IgD-negative memory B cell (primary cell): ENCODE measurements around the gene TDRD9. TPM values are rescaled to one million over a fixed set of nuclear protein-coding genes. Genes with fewer than 3 reads are reported as not detected.
"Not testable (repeated sequence)": the region's sequence is repeated elsewhere in the genome, so short reads cannot be mapped to it uniquely, and the experiment has no call there.

Source experiments
- H3K27ac Mint-ChIP-seq, 3 donors: one replicate each; pipeline ENCODE4 v1.8.0; 2020 to 2022; ENCODE audit warnings: mild to moderate bottlenecking in 3 of 3, mixed read lengths in 3 of 3, moderate library complexity in 1 of 3
- H3K27me3 Mint-ChIP-seq: one replicate; pipeline ENCODE4 v1.8.0; 2021; ENCODE audit warnings: mixed read lengths
- H3K36me3 Mint-ChIP-seq: one replicate; pipeline ENCODE4 v1.8.0; 2020; ENCODE audit warnings: mild to moderate bottlenecking, mixed read lengths
- H3K4me1 Mint-ChIP-seq, 3 donors: one replicate each; pipeline ENCODE4 v1.8.0; 2020 to 2022; ENCODE audit warnings: mixed read lengths in 3 of 3, mild to moderate bottlenecking in 1 of 3
- H3K4me3 Mint-ChIP-seq, 4 donors: one replicate each; pipeline ENCODE4 v1.8.0; 2020 to 2022; ENCODE audit warnings: mild to moderate bottlenecking in 4 of 4, mixed read lengths in 4 of 4, moderate library complexity in 3 of 4
- H3K9me3 Mint-ChIP-seq, 3 donors: one replicate each; pipeline ENCODE4 v1.8.0; 2020 to 2021; ENCODE audit warnings: mixed read lengths in 3 of 3, mild to moderate bottlenecking in 1 of 3
- polyA plus RNA-seq: library from polyadenylated mRNA; unstranded; fragments of 300-500 nt; fragmentation: Illumina TruSeq; gene quantifications from one replicate; pipeline ENCODE4 v1.2.3, GENCODE V29; 2021

The TDRD9 gene
- polyA plus RNA-seq, 1 donor from 2014 or later, result 2.0 TPM

GRCh38 chr14:103969961-103970360, 41.7 kb downstream of the TDRD9 start:
- Mint-ChIP-seq H3K36me3 (no peaks in the 10 kb centered on the region), H3K27me3 (peaks cover 2% of the 10 kb centered on the region), H3K4me1 (no peaks in the 10 kb centered on the region), H3K4me3 (no peak overlapping the region), H3K9me3 (no peaks in the 10 kb centered on the region), H3K27ac (no peak overlapping the region)

- no peaks in the 10 kb centered on the region for H3K27me3 Mint-ChIP-seq
- H3K36me3 Mint-ChIP-seq, result no peaks in the 10 kb centered on the region
- H3K9me3 Mint-ChIP-seq, result no peaks in the 10 kb centered on the region
- H3K27ac Mint-ChIP-seq, result no peak overlapping the region
- no peak overlapping the region for H3K4me3 Mint-ChIP-seq
- H3K4me1 Mint-ChIP-seq, result no peaks in the 10 kb centered on the region
These were observed 45.1 kb downstream of the TDRD9 start for GRCh38 chr14:103973354-103973753.

- no peaks in the 10 kb centered on the region for H3K36me3 Mint-ChIP-seq
- H3K4me1 Mint-ChIP-seq, result no peaks in the 10 kb centered on the region
- H3K27ac Mint-ChIP-seq, result no peak overlapping the region
- H3K4me3 Mint-ChIP-seq, result no peak overlapping the region
- H3K27me3 Mint-ChIP-seq, result no peaks in the 10 kb centered on the region
- peaks cover 0 to 2% (median 0%) of the 10 kb centered on the region in 3 donors for H3K9me3 Mint-ChIP-seq
These were observed 46.3 kb downstream of the TDRD9 start for GRCh38 chr14:103974575-103974974.

GRCh38 chr14:103980623-103981238, 52.5 kb downstream of the TDRD9 start:
- H3K9me3 Mint-ChIP-seq, result peaks cover 0 to 15% (median 12%) of the 10 kb centered on the region in 3 donors
- H3K36me3 Mint-ChIP-seq, H3K4me1 Mint-ChIP-seq, H3K27ac Mint-ChIP-seq, H3K27me3 Mint-ChIP-seq, H3K4me3 Mint-ChIP-seq: not testable (repeated sequence)

- H3K9me3 Mint-ChIP-seq, result peaks cover 6 to 25% (median 15%) of the 10 kb centered on the region in 3 donors
- no peak overlapping the region for H3K27ac Mint-ChIP-seq
- peaks cover 1% of the 10 kb centered on the region for H3K27me3 Mint-ChIP-seq
These were observed 55.9 kb downstream of the TDRD9 start for GRCh38 chr14:103984196-103984595.

GRCh38 chr14:103989034-103989433, 60.8 kb downstream of the TDRD9 start:
- Mint-ChIP-seq H3K4me1 (no peaks in the 10 kb centered on the region), H3K4me3 (no peak overlapping the region), H3K36me3 (no peaks in the 10 kb centered on the region), H3K27ac (no peak overlapping the region), H3K27me3 (peaks cover 4% of the 10 kb centered on the region), H3K9me3 (peaks cover 10 to 22% (median 15%) of the 10 kb centered on the region in 3 donors)

More at GRCh38 chr14:103984196-103984595, 55.9 kb downstream of the TDRD9 start:
- no peaks in the 10 kb centered on the region for H3K4me1 Mint-ChIP-seq
- H3K36me3 Mint-ChIP-seq, result no peaks in the 10 kb centered on the region
- H3K4me3 Mint-ChIP-seq, result no peak overlapping the region

- H3K27ac Mint-ChIP-seq, result no peak overlapping the region
- H3K4me1 Mint-ChIP-seq, result no peaks in the 10 kb centered on the region
- no peak overlapping the region for H3K4me3 Mint-ChIP-seq
- H3K27me3 Mint-ChIP-seq, result peaks cover 3% of the 10 kb centered on the region
- no peaks in the 10 kb centered on the region for H3K36me3 Mint-ChIP-seq
- peaks cover 10 to 18% (median 13%) of the 10 kb centered on the region in 3 donors for H3K9me3 Mint-ChIP-seq
These were observed 61.7 kb downstream of the TDRD9 start for GRCh38 chr14:103989964-103990363.

GRCh38 chr14:103994535-103995184, 66.4 kb downstream of the TDRD9 start:
- Mint-ChIP-seq H3K27ac (no peak overlapping the region), H3K4me3 (no peak overlapping the region), H3K9me3 (peaks cover 0 to 3% (median 3%) of the 10 kb centered on the region in 3 donors), H3K27me3 (peaks cover 8% of the 10 kb centered on the region), H3K4me1 (no peaks in the 10 kb centered on the region), H3K36me3 (no peaks in the 10 kb centered on the region)

GRCh38 chr14:103995876-103996275, 67.6 kb downstream of the TDRD9 start:
- no peak overlapping the region for H3K27ac Mint-ChIP-seq
- no peaks in the 10 kb centered on the region for H3K4me1 Mint-ChIP-seq
- H3K27me3 Mint-ChIP-seq, result peaks cover 8% of the 10 kb centered on the region
- H3K36me3 Mint-ChIP-seq, result no peaks in the 10 kb centered on the region
- no peaks in the 10 kb centered on the region for H3K9me3 Mint-ChIP-seq
- H3K4me3 Mint-ChIP-seq, result no peak overlapping the region

- Mint-ChIP-seq H3K27ac (no peak overlapping the region), H3K4me3 (no peak overlapping the region), H3K27me3 (peaks cover 4% of the 10 kb centered on the region), H3K9me3 (no peaks in the 10 kb centered on the region), H3K36me3 (no peaks in the 10 kb centered on the region), H3K4me1 (no peaks in the 10 kb centered on the region)
These were observed 69.1 kb downstream of the TDRD9 start for GRCh38 chr14:103997391-103997790.

- no peaks in the 10 kb centered on the region for H3K4me1 Mint-ChIP-seq
- H3K36me3 Mint-ChIP-seq, result no peaks in the 10 kb centered on the region
- no peak overlapping the region for H3K27ac Mint-ChIP-seq
- no peaks in the 10 kb centered on the region for H3K9me3 Mint-ChIP-seq
- H3K4me3 Mint-ChIP-seq, result no peak overlapping the region
- H3K27me3 Mint-ChIP-seq, result peaks cover 4% of the 10 kb centered on the region
These were observed 69.8 kb downstream of the TDRD9 start for GRCh38 chr14:103998027-103998426.

- Mint-ChIP-seq H3K4me3 (no peak overlapping the region), H3K9me3 (no peaks in the 10 kb centered on the region), H3K36me3 (no peaks in the 10 kb centered on the region), H3K27ac (no peak overlapping the region), H3K27me3 (peaks cover 4% of the 10 kb centered on the region), H3K4me1 (no peaks in the 10 kb centered on the region)
These were observed 71.7 kb downstream of the TDRD9 start for GRCh38 chr14:103999795-104000440.

- Mint-ChIP-seq H3K27ac (no peak overlapping the region), H3K4me1 (no peaks in the 10 kb centered on the region), H3K4me3 (no peak overlapping the region), H3K36me3 (no peaks in the 10 kb centered on the region), H3K9me3 (peaks cover 0 to 1% (median 0%) of the 10 kb centered on the region in 3 donors), H3K27me3 (peaks cover 6% of the 10 kb centered on the region)
These were observed 72.7 kb downstream of the TDRD9 start for GRCh38 chr14:104001003-104001402.

- H3K4me1 Mint-ChIP-seq, result no peaks in the 10 kb centered on the region
- H3K36me3 Mint-ChIP-seq, result no peaks in the 10 kb centered on the region
- peaks cover 0 to 1% (median 0%) of the 10 kb centered on the region in 3 donors for H3K9me3 Mint-ChIP-seq
- H3K4me3 Mint-ChIP-seq, result no peak overlapping the region
- no peak overlapping the region for H3K27ac Mint-ChIP-seq
- peaks cover 6% of the 10 kb centered on the region for H3K27me3 Mint-ChIP-seq
These were observed 75.4 kb downstream of the TDRD9 start for GRCh38 chr14:104003616-104004015.

GRCh38 chr14:104004849-104005248, 76.6 kb downstream of the TDRD9 start:
- Mint-ChIP-seq H3K27me3 (peaks cover 2% of the 10 kb centered on the region), H3K36me3 (no peaks in the 10 kb centered on the region), H3K4me1 (no peaks in the 10 kb centered on the region), H3K9me3 (peaks cover 0 to 1% (median 0%) of the 10 kb centered on the region in 3 donors), H3K27ac (no peak overlapping the region), H3K4me3 (no peak overlapping the region)
